ENCODE results near the gene GPC3.

DNA sequence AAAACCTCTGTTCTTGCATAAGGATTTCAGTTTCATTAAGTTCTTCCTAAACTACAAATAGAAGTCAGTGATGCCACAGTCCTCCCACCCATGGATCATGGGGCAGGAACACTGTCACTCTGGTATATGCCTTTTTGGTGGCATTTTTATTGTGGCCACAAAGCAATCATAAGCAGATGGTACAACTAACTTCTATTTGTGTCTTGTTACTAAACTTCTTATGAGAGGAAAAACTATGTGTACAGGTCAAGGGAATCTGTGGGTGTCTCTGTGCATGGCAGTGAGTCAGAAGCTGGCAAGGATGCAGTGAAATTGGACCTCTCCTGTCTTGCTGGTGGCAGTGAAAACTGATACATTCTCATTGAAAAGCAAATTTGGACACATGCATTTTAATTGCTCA, 325.1 kb downstream of the GPC3 start:
- TF ChIP-seq, protein P1, sequence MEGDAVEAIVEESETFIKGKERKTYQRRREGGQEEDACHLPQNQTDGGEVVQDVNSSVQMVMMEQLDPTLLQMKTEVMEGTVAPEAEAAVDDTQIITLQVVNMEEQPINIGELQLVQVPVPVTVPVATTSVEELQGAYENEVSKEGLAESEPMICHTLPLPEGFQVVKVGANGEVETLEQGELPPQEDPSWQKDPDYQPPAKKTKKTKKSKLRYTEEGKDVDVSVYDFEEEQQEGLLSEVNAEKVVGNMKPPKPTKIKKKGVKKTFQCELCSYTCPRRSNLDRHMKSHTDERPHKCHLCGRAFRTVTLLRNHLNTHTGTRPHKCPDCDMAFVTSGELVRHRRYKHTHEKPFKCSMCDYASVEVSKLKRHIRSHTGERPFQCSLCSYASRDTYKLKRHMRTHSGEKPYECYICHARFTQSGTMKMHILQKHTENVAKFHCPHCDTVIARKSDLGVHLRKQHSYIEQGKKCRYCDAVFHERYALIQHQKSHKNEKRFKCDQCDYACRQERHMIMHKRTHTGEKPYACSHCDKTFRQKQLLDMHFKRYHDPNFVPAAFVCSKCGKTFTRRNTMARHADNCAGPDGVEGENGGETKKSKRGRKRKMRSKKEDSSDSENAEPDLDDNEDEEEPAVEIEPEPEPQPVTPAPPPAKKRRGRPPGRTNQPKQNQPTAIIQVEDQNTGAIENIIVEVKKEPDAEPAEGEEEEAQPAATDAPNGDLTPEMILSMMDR (IDR thresholded peaks at IDR 0.05): no peak
- no peak for TF ChIP-seq POLR2AphosphoS5 (IDR thresholded peaks at IDR 0.05; ENCODE audit: insufficient read depth in 1 of 2, low read depth in 1 of 2)
